GM18505 (cell line): ENCODE measurements around the gene ENPP7.

ENCODE experiments used
- ATAC-seq: cut with Tn5 transposase; IDR thresholded peaks from one replicate; pipeline ENCODE4 v1.9.1; 2021; ENCODE audit not compliant: unreplicated experiment
- POLR2A ChIP-seq: IDR thresholded peaks from 4 replicates; pipeline ENCODE4 v1.6.1; 2011; ENCODE audit warnings: borderline replicate concordance; ENCODE audit not compliant: insufficient read depth, insufficient read length; ENCODE audit errors: extremely low read depth

ENPP7 gene

GRCh38 chr17:79777120-79777893 lies 46.6 kb downstream of the ENPP7 start:
- ATAC-seq: peak; percentile 20
- no peak for TF ChIP-seq POLR2A

GRCh38 chr17:79777894-79778503 lies 47.3 kb downstream of the ENPP7 start, which contains the start of gene CBX2:
Gene CBX2, plus strand, starts transcription at chr17:79778148. Its CDS starts 88 bp downstream, at chr17:79778236.
- no peak for TF ChIP-seq POLR2A
- peak; percentile 74 for ATAC-seq

- no peak for TF ChIP-seq POLR2A
- ATAC-seq: peak; percentile 31
These were observed 47.9 kb downstream of the ENPP7 start for GRCh38 chr17:79778504-79779083.

GRCh38 chr17:79779084-79779529 lies 48.4 kb downstream of the ENPP7 start:
- no peak for TF ChIP-seq POLR2A
- ATAC-seq: no peak

GRCh38 chr17:79779661-79780365 lies 49.1 kb downstream of the ENPP7 start:
- ATAC-seq: no peak
- no peak for TF ChIP-seq POLR2A

- TF ChIP-seq POLR2A: no peak
- ATAC-seq: no peak
These were observed 50.4 kb downstream of the ENPP7 start for GRCh38 chr17:79781012-79781650.

GRCh38 chr17:79781736-79782575 lies 51.2 kb downstream of the ENPP7 start:
- no peak for ATAC-seq
- no peak for TF ChIP-seq POLR2A

GRCh38 chr17:79783891-79784290 lies 53.1 kb downstream of the ENPP7 start:
- no peak for TF ChIP-seq POLR2A
- ATAC-seq: no peak

- TF ChIP-seq POLR2A: no peak
- ATAC-seq: no peak
These were observed 53.7 kb downstream of the ENPP7 start for GRCh38 chr17:79784353-79785016.

GRCh38 chr17:79785017-79785899 lies 54.5 kb downstream of the ENPP7 start:
- TF ChIP-seq POLR2A: no peak
- no peak for ATAC-seq
